Colonic mucosa (tissue), 4 donors: ENCODE measurements around the gene BCAM. TPM values are rescaled to one million over a fixed set of nuclear protein-coding genes. Genes with fewer than 3 reads are reported as not detected.
"Not testable (repeated sequence)": the region's sequence is repeated elsewhere in the genome, so short reads cannot be mapped to it uniquely, and the experiment has no call there.

Source experiments
- DNase-seq: peaks from one replicate; pipeline ENCODE4 v3.0.0-alpha.2; 2020
- H3K27ac ChIP-seq: fragments of 200-600 bp; one replicate; pipeline ENCODE4 v1.8.0; 2021
- H3K27me3 ChIP-seq: fragments of 200-600 bp; one replicate; pipeline ENCODE4 v1.8.0; 2021
- H3K36me3 ChIP-seq: fragments of 200-600 bp; one replicate; pipeline ENCODE4 v1.8.0; 2021
- H3K4me1 ChIP-seq: fragments of 200-600 bp; one replicate; pipeline ENCODE4 v1.8.0; 2021; ENCODE audit warnings: mild to moderate bottlenecking
- H3K4me3 ChIP-seq: fragments of 200-600 bp; one replicate; pipeline ENCODE4 v1.8.0; 2021
- H3K9ac ChIP-seq, 2 donors: one replicate each; pipeline ENCODE4 v1.7.0; 2013; ENCODE audit warnings: control low read depth in 2 of 2, low read depth in 2 of 2, low read length in 2 of 2
- H3K9me3 ChIP-seq: fragments of 200-600 bp; one replicate; pipeline ENCODE4 v1.8.0; 2021
- intact Hi-C: fragments of 100-400 bp; cut with DNase I; formaldehyde crosslinking; loops from one replicate; pipeline ENCODE4 v1.14.1; 2022
- total RNA-seq, 2 donors: library from RNA; stranded (reverse); fragmentation: NEBNext Ultra II Directional in 1 of 2; extraction: Animal tissue kit (Norgen Biotek cat#: 25700) in 1 of 2; gene quantifications; one replicate each; pipeline ENCODE4 v1.2.1, GENCODE V29; 2021
- TF ChIP-seq, protein P1 (sequence below): fragments of 200-600 bp; IDR thresholded peaks from one replicate; pipeline ENCODE4 v1.8.0; 2022; ENCODE audit warnings: antibody characterized with exemption, mild to moderate bottlenecking
- donor health status: healthy.
- donor health status: DM: no; HTN: no; CAD: no.
- donor health status: DM: no; HTN: no; CAD: no.

Gene BCAM
- total RNA-seq, 2 donors from 2014 or later = 15.1 to 20.7 TPM

DNA sequence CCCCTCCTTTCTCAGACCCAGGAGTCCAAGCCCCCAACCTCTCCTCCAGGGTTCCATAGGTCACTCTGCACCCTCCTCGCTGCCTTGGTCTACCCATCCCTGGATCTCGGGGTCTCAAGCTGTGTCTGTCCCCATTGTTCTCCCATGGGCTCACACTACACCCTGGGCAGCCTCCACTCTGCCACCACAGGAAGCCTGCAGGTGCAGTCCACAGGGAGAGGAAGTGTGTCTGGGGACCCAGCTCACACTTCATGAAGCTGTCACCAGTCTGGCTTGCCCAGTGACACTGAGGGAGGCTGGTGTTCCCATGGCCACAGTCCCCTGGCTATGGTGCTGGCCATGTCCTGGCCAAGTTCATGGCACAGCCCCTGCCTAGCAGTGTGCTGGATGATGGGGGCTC is 42.5 kb downstream of the BCAM start:
- Histone ChIP-seq H3K36me3 (no peaks in the 10 kb centered on the region), H3K27ac (no peak overlapping the region), H3K27me3 (no peaks in the 10 kb centered on the region), H3K9me3 (no peaks in the 10 kb centered on the region), H3K4me1 (no peaks in the 10 kb centered on the region), H3K9ac (no peak overlapping the region), H3K4me3 (no peak overlapping the region)
- intact Hi-C loops = no loop called here
- TF ChIP-seq, protein P1, sequence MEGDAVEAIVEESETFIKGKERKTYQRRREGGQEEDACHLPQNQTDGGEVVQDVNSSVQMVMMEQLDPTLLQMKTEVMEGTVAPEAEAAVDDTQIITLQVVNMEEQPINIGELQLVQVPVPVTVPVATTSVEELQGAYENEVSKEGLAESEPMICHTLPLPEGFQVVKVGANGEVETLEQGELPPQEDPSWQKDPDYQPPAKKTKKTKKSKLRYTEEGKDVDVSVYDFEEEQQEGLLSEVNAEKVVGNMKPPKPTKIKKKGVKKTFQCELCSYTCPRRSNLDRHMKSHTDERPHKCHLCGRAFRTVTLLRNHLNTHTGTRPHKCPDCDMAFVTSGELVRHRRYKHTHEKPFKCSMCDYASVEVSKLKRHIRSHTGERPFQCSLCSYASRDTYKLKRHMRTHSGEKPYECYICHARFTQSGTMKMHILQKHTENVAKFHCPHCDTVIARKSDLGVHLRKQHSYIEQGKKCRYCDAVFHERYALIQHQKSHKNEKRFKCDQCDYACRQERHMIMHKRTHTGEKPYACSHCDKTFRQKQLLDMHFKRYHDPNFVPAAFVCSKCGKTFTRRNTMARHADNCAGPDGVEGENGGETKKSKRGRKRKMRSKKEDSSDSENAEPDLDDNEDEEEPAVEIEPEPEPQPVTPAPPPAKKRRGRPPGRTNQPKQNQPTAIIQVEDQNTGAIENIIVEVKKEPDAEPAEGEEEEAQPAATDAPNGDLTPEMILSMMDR = no peak
- no peak for DNase-seq

DNA sequence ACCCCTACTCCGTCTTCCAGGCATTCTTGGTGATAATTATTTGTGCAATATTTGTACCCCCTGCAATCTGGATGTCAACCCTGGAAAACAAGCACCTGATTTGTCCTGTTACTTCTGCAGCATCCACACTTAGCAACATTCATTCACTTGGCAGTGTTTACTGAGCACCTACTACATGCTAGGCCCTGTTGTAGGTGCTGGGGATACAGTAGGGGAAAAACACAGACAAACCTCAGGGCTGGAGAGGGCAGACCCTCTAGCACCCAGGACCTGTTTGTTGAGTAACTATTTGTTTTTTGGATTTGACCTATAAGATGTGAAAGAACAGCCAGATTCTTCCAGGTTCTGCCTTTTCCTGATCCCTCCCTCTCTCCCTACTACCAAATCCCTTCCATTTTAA is 46.7 kb downstream of the BCAM start:
- H3K27me3 ChIP-seq = no peaks in the 10 kb centered on the region
- no peak overlapping the region for H3K27ac ChIP-seq
- intact Hi-C loops = no loop called here
- no peak for DNase-seq
- no peaks in the 10 kb centered on the region for H3K9me3 ChIP-seq
- no peak overlapping the region for H3K4me3 ChIP-seq
- H3K9ac ChIP-seq = no peak overlapping the region
- H3K4me1 ChIP-seq = no peaks in the 10 kb centered on the region
- H3K36me3 ChIP-seq = no peaks in the 10 kb centered on the region
- TF ChIP-seq, protein P1 = no peak

DNA sequence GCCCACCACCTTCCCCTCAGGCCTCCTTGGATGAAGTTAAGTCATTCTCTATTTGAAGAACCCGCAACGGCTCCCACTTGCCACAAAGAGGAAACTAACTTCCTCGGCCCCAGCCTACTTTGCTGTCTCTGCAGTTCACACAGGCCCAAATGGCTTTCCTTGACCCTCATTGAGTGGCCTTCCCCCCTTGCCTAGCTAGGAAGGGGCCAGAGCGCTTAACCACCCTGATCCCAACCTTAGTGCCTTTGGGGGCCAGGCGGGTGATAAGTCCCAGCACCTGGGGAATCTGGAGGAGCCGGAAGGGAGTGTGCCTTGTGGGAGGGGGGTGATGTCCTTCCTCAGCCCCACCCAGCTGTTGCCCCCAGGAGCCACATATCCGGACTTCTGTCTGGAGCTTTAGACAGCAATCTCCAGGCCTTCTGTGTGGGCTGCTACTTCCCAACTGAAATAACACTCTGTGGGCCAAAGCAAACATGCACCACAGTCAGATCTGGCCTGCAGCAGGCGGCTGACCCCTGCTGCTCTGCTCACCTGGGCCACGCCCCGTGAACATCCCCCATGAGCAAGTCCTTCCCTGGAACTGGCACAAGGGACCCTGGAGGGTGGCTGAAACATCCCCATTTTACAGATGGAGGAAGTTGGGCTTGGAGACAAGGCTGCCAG is 47.6 kb downstream of the BCAM start:
- TF ChIP-seq, protein P1 = no peak
- Histone ChIP-seq H3K36me3 (no peaks in the 10 kb centered on the region), H3K27me3 (no peaks in the 10 kb centered on the region), H3K4me1 (no peaks in the 10 kb centered on the region), H3K4me3 (no peak overlapping the region), H3K9me3 (no peaks in the 10 kb centered on the region), H3K27ac (no peak overlapping the region), H3K9ac (no peak overlapping the region)
- intact Hi-C loops = no loop called here
- DNase-seq = no peak

DNA sequence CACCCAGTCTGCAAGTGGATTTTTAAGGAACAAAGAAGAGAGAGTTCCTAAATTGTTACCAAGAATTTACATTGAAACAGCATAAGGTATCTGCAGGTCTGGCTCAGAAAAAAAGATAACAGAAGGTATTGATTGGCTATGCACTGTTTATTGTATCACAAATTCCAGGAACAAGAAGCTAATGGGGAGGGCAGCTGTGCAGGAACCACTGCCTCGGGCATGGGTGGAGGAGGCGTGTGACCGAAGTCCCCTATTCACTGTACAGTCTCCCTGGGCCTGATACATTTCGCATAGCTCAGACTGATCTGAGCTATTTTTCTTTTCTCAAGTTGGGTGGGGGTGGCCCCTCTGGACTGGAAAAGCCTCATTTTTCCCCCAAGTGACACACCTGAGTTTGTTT is 48.9 kb downstream of the BCAM start:
- H3K4me1 ChIP-seq = no peaks in the 10 kb centered on the region
- no peak for DNase-seq
- intact Hi-C loops = no loop called here

DNA sequence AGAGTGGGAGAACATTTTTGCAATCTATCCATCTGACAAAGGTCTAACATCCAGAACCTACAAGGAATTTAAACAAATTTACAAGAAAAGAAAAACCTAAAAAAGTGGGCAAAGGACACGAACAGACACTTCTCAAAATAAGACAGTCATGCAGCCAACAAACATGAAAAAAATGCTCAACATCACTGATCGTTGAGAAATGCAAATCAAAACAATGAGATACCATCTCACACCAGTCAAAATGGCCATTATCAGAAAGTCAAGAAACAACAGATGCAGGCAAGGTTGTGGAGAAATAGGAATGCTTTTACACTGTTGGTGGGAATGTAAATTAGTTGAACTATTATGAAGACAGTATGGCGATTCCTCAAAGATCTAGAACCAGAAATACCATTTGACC is 52.7 kb downstream of the BCAM start:
- H3K36me3 ChIP-seq, H3K9me3 ChIP-seq, DNase-seq, intact Hi-C loops, H3K4me1 ChIP-seq, H3K27me3 ChIP-seq, H3K4me3 ChIP-seq, H3K9ac ChIP-seq, H3K27ac ChIP-seq: not testable (repeated sequence)

More for the DNA sequence above, 48.9 kb downstream of the BCAM start:
- H3K9me3 ChIP-seq = no peaks in the 10 kb centered on the region
- TF ChIP-seq, protein P1 = no peak
- no peak overlapping the region for H3K9ac ChIP-seq
- no peak overlapping the region for H3K4me3 ChIP-seq
- no peaks in the 10 kb centered on the region for H3K27me3 ChIP-seq
- H3K27ac ChIP-seq = no peak overlapping the region
- no peaks in the 10 kb centered on the region for H3K36me3 ChIP-seq

DNA sequence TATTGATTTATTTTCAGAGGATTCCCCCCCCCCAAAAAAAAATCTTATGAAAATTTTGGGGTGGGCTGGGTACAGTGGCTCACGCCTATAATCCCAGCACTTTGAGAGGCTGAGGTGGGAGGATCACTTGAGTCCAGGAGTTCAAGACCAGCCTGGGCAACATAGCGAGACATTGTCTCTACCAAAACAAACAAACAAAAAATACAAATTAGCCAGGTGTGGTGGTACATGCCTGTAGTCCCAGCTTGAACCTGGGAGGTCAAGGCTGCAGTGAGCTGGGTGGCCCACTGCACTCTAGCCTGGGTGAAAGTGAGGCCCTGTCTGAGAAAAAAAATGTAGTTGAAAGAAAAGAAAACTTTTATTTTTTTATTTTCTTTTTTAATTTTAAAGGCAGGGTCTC is 55.1 kb downstream of the BCAM start:
- H3K27me3 ChIP-seq = no peaks in the 10 kb centered on the region
- H3K27ac ChIP-seq = no peak overlapping the region
- no peaks in the 10 kb centered on the region for H3K4me1 ChIP-seq
- H3K36me3 ChIP-seq = no peaks in the 10 kb centered on the region
- intact Hi-C loops = no loop called here
- DNase-seq = no peak
- TF ChIP-seq, protein P1 = no peak
- H3K9ac ChIP-seq = no peak overlapping the region
- H3K4me3 ChIP-seq = no peak overlapping the region
- no peaks in the 10 kb centered on the region for H3K9me3 ChIP-seq
